Measurements from ENCODE around the gene CIDEB.

The CIDEB gene

DNA sequence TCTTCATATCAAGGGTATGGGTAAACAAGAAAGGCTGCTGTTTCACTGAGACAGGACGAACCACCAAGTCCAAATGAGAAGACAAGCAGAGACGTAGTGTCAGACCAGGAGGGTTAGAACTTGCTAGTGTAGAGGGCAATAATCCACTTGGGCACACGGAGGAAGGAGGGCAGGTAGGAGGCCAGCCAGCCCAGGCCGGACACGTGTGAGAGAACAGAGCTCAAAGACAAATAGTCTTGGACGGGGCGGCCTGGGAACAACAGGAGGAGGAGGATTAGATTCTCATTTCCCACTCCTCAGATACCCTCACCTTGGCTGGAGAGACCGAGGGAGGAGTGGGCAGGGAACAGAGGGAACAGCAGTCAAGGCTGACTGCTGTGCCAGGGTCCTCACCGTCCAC, 17.0 kb downstream of the CIDEB start:
- DNase-seq = no peak

DNA sequence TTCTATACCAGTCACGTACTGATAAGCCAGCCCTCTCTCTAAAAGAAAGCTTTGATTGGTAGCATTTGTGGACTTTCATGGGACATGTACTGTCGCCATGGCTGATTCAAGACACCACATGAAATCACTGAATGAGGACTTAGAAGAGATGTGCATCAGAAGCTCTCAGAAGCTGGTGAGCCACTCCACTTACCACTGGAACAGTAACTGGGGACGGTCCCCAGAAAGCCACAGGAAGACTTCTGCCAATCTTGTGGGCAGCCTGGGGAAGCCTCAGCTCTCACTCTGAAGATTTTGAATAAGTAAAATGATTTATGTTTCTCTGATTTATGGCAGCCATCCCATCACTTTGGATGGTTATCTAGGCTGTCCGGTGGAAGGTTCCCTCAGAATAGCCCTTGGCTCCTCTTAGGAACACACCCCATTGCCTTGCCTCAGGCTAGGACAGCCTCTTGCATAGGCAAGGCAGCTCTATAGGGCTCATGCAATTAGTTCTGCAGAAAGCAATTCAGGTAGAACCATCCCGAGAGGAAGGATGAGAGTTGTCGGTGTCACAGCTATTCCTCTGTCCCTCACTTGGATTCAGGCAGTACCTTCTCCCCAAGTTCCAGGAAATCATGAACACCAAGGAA, 18.0 kb downstream of the CIDEB start:
- DNase-seq = no peak

DNA sequence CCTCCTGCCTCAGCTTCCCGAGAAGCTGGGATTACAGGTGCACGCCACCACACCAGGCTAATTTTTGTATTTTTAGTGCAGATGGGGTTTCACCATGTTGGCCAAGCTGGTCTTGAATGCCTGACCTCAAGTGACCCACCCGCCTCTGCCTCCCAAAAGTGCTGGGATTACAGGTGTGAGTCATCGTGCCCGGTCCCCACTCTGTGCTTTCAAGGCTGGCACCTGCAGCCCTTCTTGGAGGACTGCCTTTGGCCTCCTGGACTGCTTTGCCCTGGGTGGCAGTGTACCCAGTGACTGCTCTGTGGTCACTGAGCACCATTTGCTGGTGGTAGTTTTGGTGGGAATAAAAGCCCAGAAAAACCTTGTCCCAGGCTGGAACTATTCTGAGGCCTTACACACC, 20.8 kb downstream of the CIDEB start:
- DNase-seq = no peak

DNA sequence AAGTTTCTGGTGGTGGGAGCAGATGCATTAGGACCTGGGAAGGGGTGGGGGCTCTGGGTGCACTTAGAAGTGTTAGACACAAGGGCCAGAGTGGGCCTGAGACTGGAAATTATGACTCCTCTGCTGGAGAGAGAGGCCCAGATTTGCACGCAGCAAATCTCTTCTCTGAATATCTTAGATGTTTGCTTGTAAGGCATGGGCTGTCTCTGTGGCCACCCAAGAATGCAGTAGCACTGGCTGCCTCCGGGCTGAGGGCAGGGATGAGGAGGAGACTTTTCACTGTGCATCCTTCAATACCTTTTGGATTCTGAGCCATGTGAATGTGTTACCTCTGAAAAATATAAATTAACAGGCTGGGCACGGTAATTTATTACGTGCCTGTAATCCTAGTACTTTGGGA, 22.4 kb downstream of the CIDEB start:
- no peak for DNase-seq

DNA sequence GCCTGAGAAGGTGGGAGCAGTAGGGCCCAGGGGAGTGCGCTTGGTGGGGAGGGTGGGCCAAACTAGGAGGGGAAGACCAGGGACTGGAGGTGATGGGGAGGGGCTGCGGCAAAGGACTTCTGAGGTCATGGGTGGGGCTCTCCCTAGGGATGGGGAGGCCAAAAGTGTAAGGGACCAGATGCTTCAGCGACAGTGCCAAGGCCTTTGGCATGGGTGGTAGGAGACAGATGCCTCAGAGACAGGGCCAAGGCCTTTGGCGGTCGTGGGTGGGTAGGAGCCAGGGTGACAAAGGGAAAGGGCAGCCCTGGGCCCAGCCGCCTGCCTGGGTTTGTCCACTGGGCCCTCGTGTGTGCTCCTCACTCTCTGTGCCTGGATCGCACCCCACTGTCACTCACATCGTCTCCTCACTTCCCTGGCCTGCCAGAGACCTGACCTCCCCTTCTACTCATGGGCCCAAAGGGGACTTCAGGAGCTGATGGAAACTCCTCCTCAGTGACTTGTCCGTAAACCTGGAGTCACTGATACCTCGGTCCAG, 23.2 kb downstream of the CIDEB start:
- no peak for DNase-seq

DNA sequence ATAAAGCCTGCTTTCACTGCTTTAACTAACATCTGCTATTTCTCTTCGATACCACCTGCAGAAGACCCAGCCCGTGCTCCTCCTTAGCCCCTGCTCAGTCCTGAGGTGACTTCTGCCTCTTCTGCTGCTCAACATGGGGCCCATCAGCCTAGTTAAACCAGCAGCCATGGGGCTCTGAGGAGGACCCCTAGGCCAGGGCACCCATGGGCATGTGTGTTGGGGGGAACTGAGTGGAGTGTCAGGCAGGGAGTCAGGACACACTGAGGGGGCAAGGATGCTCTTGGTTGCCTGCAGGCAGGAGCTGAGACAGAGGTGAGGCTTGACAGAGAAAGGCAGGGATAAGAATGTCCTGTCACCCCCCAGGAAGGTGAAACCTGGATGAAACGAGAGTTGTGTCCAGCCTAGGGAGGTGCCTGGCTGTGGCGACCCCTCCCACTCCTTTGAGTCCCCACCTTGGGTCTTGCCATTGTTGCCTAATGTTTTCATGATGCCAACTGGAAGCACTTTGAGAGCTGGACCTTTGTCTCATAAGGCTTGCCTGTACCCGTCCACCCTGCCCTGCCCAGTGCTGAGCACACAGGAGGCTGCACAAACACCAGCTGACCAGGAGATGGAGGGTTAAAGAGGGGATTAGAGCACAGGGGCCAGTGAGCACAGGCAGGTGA, 23.8 kb downstream of the CIDEB start:
- no peak for DNase-seq

DNA sequence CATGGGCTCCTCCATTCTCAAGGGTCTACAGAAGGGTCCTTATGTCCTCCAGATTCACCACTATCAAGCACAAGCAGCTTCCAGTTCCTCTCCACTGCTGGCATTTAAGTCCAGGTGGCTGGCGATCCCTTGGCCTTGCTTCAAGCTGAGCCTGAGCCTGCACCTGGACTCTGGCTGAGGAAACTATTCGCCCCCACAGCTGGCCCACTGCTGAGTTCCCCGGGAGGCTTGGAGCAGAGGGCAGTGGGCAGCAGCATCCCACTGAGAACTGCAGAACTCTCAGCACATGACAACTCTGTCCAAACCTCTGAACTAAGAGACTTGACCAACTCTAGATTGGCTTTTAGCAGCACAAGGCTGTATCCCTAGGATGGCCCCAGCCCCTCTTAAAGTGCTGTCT, 25.0 kb downstream of the CIDEB start:
- no peak for DNase-seq

DNA sequence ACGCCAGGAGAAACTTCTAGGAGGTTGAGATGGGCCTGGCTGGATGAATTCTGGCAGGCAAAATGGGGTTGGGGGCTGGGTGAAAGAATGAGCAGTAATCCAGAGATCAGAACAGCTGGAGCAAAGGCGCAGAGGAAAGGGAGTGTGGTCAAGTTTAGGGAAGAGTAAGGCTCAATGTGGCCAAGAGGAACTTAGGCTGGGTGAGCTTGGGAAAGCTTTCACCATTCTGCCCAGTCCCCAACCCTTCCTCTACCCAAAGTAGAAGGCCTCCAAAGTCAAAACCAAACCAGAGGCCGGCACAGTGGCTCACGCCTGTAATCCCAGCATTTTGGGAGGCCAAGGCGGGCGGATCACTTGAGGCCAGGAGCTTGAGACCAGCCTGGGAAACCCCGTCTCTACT, 26.1 kb downstream of the CIDEB start:
- no peak for DNase-seq

DNA sequence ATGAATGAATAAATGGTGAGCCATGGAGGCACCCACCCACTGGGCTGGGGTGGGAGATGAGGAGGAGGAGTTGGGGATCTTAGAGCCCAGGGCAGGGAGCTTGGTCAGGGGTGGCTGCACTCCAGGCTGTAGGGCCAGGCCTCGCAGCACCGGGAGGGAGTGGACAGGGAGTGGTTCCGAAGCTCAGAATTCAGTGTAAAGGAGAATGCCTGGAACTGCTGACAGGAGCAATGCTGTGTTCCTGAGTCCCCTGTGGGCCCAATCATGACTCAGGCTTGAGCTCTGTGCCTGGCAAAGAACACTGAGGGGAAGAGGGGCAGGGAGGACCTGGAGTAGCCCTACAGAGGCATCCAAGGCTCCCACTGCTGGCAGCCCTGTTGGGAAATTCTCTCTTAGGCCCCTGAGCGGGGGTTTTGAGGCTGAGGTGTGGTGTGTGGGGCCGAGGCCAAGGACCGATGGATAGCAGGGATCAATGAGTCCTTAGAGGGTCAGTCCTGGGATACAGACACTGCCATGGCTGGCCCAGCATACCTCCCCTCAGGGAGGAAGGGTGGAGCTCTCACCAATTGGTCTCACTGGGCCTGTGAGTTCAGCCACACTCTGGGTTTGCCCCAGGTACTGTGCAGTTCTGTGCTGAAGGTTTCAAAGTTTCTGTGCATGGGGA, 26.8 kb downstream of the CIDEB start:
- DNase-seq = no peak

DNA sequence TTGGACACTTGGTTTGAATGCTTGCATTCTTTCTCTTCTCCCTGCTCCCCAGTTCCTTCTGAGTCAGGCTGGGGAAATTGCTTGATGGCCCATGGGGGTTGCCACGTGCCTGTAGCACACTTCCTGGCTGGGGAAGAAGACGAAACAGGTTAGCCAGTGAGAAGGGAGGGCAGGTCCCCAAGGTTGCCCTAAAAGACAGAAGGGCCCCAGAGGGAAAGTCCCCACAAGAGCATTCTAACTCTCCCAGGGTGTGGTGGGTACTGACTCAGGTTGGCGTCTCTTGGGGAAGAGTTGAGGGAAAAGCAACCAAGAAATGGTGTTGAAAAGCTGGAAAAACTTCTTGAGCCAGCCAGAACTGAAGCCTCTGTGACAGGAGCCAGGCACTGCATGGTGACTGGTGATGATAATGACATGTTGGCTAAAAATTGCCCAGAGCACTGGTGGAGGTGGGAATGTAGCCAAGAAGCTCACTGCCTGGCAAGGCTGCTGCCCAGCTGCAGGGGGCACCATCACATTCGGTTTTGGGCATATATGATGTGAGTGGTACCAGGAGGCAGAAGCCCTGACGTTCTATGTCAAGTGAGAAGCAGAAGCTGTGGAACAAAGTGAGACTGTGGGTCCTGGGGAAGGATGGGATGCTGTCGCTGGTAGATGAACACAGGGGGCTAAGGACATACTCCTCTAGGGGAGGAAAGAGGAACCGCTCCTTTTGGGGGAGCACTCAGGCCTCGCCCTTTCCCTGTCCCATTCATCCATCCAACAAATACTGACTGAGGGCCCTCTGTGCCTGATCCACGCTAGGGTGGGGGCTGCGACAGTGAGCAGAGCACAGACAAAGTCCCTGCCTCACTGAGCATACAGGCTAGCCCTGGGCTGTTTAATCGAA, 28.2 kb downstream of the CIDEB start:
- peak; percentile 69 for DNase-seq

DNA sequence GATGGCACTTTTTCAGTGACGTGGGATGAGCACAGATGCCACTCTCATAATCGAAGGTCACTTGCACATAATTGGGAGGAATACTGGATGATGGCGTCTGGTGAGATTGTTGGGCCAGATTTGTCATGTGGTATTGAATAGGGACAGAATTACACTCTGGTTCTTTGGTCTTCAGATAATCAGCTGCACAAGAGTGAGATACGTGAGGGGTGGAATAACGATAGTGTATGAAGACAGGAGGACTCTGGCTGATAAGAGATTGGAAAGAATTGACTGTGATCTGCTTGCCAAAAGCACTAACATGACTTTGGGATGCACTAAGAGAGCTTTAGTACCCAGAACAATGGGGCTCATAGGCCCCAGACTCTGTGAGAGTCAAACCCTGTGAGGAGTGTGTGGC, 29.4 kb downstream of the CIDEB start:
- no peak for DNase-seq

DNA sequence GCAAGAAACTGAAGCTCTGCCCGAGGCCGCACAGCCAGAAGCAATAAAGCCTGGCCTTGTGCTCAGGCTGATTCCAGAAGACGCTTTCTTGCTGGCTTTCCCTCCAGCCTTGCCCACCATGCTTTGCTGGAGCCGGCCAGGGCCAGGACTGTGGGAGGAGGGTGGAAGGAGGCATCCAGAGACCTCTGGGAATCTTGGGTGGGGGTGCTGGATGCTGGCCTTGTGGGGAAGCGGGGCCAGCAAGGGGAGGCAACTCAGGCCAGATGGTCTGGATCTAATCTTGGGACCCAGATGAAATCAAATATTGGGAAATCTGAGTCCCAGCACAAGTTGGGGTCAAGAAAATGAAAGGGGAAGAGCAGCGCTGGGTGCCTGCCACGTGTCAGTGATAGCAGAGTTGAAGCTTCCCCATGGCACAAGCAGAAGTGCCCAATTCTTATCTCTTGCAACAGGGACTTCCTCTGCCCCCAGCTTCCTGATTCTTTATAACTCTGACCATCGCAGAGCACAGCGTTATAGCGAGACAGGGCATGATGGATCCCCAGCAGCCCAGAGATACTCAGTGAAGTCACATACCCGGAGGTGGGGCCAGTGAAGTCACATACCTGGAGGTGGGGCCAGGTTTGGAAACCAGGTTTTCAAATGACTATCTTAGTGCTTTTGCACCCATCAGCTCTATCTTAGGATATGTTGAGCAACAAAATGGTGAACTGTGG, 30.0 kb downstream of the CIDEB start:
- DNase-seq = peak in 1 of 2 donors; percentile 62

DNA sequence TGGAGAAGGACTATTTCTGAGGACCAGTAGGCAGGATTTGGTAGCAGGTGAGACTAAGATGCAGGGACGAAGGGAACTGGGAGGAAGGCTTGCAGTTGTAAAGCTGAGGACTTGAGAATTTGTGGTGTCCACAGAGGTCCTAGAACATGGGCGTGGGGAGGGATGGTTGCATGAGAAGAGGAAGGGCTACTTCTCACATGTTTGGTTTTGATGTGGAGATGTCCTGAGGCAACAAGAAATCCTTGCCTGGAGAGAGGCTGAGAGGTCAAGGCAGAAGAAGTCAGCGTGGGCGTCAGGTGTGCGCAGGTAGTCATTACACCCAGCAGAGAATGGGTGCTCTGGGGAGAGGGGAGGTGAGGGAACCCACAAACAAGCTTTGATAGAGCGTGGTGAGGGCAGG, 30.7 kb downstream of the CIDEB start:
- no peak for DNase-seq

DNA sequence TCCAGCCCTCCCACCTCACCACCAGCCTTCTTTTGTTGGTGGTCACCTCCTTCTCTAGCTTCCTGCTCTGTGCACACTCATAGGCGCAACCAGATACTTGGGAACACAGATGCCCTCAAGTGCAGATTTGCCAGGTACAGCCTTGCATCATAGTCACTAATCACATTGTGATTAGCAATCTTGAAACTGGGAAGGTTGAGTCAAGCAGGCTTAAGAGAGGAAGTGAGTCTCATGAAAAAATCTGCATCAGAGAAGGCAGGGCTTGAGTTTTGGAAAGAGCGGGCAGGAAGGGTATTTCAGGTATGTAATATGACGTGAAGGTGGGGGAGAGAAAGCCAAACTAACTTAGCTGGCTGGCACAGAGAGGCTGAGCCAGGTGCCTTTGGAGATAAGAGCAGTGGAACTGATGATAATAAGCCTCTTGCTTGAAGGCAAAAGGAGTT, 33.7 kb downstream of the CIDEB start:
- peak; percentile 57 to 64 for DNase-seq

DNA sequence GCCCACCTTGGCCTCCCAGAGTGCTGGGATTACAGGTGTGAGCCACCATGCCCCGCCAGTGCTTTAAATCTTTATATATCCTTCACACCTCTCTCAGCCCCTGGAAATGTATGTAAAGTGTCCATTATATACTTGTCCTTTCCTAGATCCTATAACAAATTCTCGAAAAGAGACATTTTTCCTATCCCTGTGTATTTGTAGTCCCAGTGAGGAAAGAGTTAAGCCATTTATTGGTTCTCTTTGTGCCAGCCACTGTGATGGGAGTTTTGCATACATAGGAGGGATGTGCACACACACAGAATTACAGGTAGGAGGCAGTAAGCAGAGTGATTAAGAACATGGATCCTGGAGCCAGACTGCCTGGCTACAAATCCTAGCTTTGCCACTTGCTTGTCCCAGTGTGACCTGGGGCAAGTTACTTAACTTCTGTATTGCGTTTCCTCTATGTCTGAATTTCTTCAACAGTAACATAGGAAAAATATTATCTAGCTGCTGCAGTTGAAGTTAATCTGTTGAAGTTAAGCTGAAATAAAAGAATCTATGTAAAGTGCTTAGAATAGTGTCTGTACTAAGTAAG, 34.3 kb downstream of the CIDEB start:
- no peak for DNase-seq

DNA sequence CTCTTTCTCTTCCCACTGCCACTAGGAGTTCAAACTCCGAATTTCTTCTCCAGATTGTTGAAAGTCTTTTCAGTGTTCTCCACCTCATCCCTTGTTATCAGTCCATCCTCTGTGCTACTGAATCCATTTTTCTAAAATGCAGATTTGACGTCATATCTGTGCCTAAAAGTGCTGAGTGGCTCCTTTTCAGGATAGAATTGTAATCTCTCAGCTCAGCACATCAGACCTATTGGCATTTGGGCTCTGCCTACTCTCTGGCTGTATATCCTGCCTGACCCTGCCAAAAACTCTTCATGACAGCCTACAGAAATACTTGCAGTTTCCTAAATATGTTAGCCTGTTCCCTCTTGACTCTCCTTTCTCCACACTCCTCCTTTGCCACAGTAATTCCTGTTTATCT, 35.3 kb downstream of the CIDEB start:
- DNase-seq = no peak

DNA sequence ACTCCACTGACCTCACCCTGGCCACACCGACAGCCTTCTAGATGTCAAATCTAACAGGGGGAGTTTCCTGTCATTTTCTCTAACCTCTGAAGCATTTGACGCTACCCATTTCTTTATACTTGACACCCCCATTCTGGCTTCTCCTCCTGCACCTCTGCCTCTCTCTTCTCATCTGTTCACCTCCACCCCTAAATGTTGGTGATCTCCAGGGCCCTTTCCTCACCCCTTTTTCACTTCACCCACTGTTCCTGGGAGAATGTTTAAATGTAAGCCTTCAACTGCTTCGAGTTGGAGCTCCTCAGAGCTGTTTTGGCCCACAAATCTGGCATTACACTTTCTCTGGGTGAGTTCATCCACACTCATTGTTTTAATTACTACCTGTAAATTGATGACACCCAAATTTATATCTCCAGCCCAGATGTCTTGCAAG, 35.9 kb downstream of the CIDEB start:
- DNase-seq = no peak

DNA sequence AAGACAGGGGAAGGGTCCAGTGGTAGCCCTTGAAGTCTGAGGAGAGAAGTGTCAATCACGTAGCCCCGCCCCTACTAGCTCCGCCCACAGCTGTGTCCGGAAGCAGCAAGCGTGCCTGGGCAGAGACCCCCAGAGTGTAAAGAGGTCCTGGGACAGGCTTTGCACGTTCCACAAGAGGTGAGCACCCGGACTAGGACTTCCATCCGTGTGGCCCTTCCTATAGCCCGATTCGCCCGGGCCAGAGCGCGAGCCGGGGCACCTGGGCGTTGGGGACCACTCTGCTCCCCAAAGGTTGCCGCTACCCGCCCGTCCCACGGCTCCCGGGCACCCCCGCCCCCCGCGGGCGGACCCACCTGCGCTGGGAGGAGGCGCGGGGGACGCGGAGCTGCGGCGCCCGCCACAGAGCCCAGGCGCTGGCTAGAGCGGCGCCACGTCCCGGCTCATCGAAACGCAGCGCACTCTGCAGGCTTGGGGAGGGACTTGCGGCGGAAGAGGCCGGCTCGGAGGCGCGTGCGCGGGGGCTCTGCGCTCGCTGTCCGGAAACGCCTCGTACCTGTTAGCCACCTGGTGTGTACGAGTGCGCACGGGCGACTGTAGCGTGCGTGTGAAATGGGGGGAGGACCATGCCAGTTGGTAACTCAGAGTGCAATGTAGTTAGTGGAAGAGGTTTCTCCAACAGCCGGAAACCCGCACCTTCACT, 36.5 kb downstream of the CIDEB start, which contains the start of gene RABGGTA:
Gene RABGGTA, minus strand, starts transcription at position 464 of the 700 bp plus-strand sequence. CDS start 482 bp downstream, outside the sequence.
- DNase-seq = peak; percentile 95 to 96

DNA sequence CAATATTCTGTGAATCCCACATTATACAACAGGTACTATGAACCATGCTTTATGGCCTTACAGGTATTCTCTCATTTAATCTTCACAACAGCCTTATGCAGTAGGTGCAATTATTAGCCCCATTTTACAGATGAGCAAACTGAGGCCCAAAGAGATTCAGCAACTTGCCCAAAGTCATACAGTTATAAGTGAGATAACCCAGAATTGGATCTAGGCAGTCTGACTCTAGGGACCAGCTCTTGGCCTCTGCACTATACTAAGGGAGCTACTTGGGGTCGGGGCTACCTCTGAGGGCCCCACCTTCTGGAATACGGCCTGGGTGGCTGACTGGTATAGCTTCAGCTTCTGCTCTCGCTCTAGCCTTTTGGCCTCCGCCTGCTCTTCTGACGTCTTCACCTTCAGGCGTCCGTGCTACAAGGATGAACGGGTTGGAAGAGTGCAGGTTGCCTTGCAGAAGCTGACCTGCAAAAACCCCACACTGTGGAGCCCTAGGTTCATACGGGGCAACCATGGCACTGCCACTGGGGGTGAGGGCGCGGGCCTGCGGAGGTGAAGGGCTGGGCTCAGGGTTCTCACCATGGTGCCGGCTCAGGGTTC, 37.1 kb downstream of the CIDEB start:
- no peak for DNase-seq

DNA sequence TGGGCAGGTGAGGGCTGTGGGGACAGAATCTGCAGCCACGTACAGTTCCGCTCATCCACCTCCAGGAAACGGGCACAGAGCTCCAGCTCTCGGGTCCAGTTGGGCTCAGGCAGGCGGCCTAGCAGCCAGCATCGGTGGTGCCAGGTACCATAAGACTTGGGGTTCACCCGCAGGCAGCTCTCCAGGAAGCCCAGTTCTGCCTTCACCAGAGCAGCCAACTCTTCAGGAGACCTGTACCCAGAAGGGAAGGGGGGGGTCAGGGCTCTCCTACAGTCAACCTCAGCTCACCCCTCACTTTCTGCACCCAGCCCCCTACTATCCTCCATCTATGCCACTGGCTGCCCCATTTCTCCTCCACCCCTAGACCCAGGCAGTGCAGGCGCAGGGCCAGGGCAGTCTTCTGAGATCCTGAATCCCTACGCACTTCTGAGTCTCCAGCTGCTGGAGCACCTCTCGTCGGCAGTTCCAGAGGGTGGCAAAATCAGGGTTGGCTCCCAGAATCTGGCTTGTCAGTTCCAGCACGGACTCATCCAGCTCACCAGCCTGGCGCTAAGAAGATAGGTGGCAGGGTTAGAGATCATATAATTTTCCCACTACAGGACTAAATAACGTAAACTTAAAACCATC, 37.8 kb downstream of the CIDEB start:
- DNase-seq = no peak
